ENCODE measurements around the gene EHMT1. TPM values are rescaled to one million over a fixed set of nuclear protein-coding genes. Genes with fewer than 3 reads are reported as not detected.

Gene EHMT1
- total and polyA plus RNA-seq, 2 donors from 2014 or later = 15.8 to 92.9 TPM

GRCh38 chr9:137688261-137688660 is 69.5 kb downstream of the EHMT1 start:
- TF ChIP-seq CTCF (IDR thresholded peaks at IDR 0.05; ENCODE audit: borderline replicate concordance, extremely low read depth, insufficient read depth) = no peak

GRCh38 chr9:137688725-137689124 is 69.9 kb downstream of the EHMT1 start:
- Histone ChIP-seq H3K9ac (ENCODE audit: low read length in 3 of 3) (no peak overlapping the region), H3K27me3 (ENCODE audit: control insufficient read depth, insufficient read depth, low read length) (no peaks in the 10 kb centered on the region), H3K36me3 (ENCODE audit: control insufficient read depth in 2 of 3, insufficient read depth in 3 of 3, low read length in 3 of 3) (no peaks in the 10 kb centered on the region), H3K27ac (ENCODE audit: low read depth in 2 of 2, low read length in 2 of 2) (no peak overlapping the region), H3K4me1 (ENCODE audit: control insufficient read depth in 2 of 3, insufficient read depth in 2 of 3, low read depth in 1 of 3, low read length in 3 of 3) (peaks cover 0 to 3% (median 0%) of the 10 kb centered on the region in 3 donors), H3K4me3 (ENCODE audit: low read length in 3 of 3) (no peak overlapping the region), H3K9me3 (ENCODE audit: control insufficient read depth in 2 of 3, insufficient read depth in 1 of 3, low read length in 3 of 3) (no peaks in the 10 kb centered on the region)
- DNase-seq (no peak), FAIRE-seq (no peak)
- no peak for TF ChIP-seq CTCF (IDR thresholded peaks at IDR 0.05; ENCODE audit: borderline replicate concordance, extremely low read depth, insufficient read depth)
- intact Hi-C loops (cut with DNase I) = no loop called here

More at GRCh38 chr9:137688261-137688660, 69.5 kb downstream of the EHMT1 start:
- H3K4me3 ChIP-seq (ENCODE audit: low read length in 3 of 3) = no peak overlapping the region
- FAIRE-seq (no peak), DNase-seq (no peak)
- no peak overlapping the region for H3K9ac ChIP-seq (ENCODE audit: low read length in 3 of 3)
- no peaks in the 10 kb centered on the region for H3K36me3 ChIP-seq (ENCODE audit: control insufficient read depth in 2 of 3, insufficient read depth in 3 of 3, low read length in 3 of 3)
- no peaks in the 10 kb centered on the region for H3K27me3 ChIP-seq (ENCODE audit: control insufficient read depth, insufficient read depth, low read length)
- H3K27ac ChIP-seq (ENCODE audit: low read depth in 2 of 2, low read length in 2 of 2) = no peak overlapping the region
- H3K9me3 ChIP-seq (ENCODE audit: control insufficient read depth in 2 of 3, insufficient read depth in 1 of 3, low read length in 3 of 3) = no peaks in the 10 kb centered on the region
- H3K4me1 ChIP-seq (ENCODE audit: control insufficient read depth in 2 of 3, insufficient read depth in 2 of 3, low read depth in 1 of 3, low read length in 3 of 3) = peaks cover 0 to 3% (median 0%) of the 10 kb centered on the region in 3 donors
- intact Hi-C loops (cut with DNase I) = no loop called here

GRCh38 chr9:137689745-137690529 is 71.1 kb downstream of the EHMT1 start:
- FAIRE-seq = no peak

More at GRCh38 chr9:137689745-137690529, 71.1 kb downstream of the EHMT1 start:
- Histone ChIP-seq H3K9ac (ENCODE audit: low read length in 3 of 3) (no peak overlapping the region), H3K27me3 (ENCODE audit: control insufficient read depth, insufficient read depth, low read length) (no peaks in the 10 kb centered on the region), H3K36me3 (ENCODE audit: control insufficient read depth in 2 of 3, insufficient read depth in 3 of 3, low read length in 3 of 3) (no peaks in the 10 kb centered on the region), H3K9me3 (ENCODE audit: control insufficient read depth in 2 of 3, insufficient read depth in 1 of 3, low read length in 3 of 3) (no peaks in the 10 kb centered on the region), H3K4me3 (ENCODE audit: low read length in 3 of 3) (no peak overlapping the region), H3K27ac (ENCODE audit: low read depth in 2 of 2, low read length in 2 of 2) (no peak overlapping the region), H3K4me1 (ENCODE audit: control insufficient read depth in 2 of 3, insufficient read depth in 2 of 3, low read depth in 1 of 3, low read length in 3 of 3) (peaks cover 0 to 3% (median 0%) of the 10 kb centered on the region in 3 donors)
- intact Hi-C loops (cut with DNase I) = no loop called here
- TF ChIP-seq CTCF (IDR thresholded peaks at IDR 0.05; ENCODE audit: borderline replicate concordance, extremely low read depth, insufficient read depth) = no peak
- DNase-seq = no peak

Measured in kidney (tissue), 14 donors.